Neural crest cell (in vitro differentiated cells): ENCODE results near the gene MVK. TPM values are rescaled to one million over a fixed set of nuclear protein-coding genes. Genes with fewer than 3 reads are reported as not detected.

Experiments
- DNase-seq: peaks from one replicate; pipeline ENCODE4 v3.0.0; 2021; ENCODE audit warnings: low read depth, mixed read lengths, low spot score
- H3K27ac Mint-ChIP-seq: one replicate; pipeline ENCODE4 v1.8.0; 2021; ENCODE audit warnings: mild to moderate bottlenecking, mixed read lengths; ENCODE audit not compliant: unreplicated experiment
- H3K27me3 Mint-ChIP-seq: 2 replicates; pipeline ENCODE4 v1.8.0; 2021; ENCODE audit warnings: low read depth, mild to moderate bottlenecking, mixed read lengths
- H3K36me3 Mint-ChIP-seq: 2 replicates; pipeline ENCODE4 v1.8.0; 2021; ENCODE audit warnings: low read depth, mild to moderate bottlenecking, mixed read lengths
- H3K4me1 Mint-ChIP-seq: 2 replicates; pipeline ENCODE4 v1.8.0; 2021; ENCODE audit warnings: mixed read lengths
- H3K4me3 Mint-ChIP-seq: one replicate; pipeline ENCODE4 v1.8.0; 2021; ENCODE audit warnings: mild to moderate bottlenecking, mixed read lengths
- H3K9me3 Mint-ChIP-seq: 2 replicates; pipeline ENCODE4 v1.8.0; 2021; ENCODE audit warnings: mixed read lengths
- CTCF ChIP-seq: fragments of 200-600 bp; sonication (generic); conservative IDR thresholded peaks from 2 replicates; pipeline ENCODE4 v1.5.0; 2021; ENCODE audit warnings: antibody characterized with exemption, mild to moderate bottlenecking
- total RNA-seq: library from RNA; stranded (reverse); gene quantifications from 2 replicates; pipeline ENCODE4 v1.2.1, GENCODE V29; 2021

The MVK gene
- total RNA-seq, 1 donor from 2014 or later, result 59.3 TPM

DNA sequence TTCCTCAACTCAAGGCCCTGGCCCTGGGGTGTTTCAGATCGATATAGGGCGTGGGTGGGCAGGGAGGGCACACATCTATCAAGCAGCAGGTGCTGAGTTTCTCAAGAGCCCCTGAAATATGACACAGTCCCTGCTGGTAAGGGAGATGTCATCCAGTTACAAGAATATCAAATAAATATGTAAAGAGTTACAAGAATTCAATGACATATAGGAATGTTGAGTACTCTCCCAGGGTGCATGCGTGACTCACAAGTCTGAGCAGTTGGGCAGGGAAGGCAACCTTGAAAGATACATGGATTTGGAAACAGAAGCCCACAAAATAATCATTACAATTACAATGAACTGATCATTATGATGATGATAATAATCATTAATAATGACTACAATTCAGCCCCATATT is 35.2 kb downstream of the MVK start:
- no peak overlapping the region for H3K4me3 Mint-ChIP-seq
- TF ChIP-seq CTCF, result no peak
- H3K4me1 Mint-ChIP-seq, result peaks cover 38% of the 10 kb centered on the region
- no peaks in the 10 kb centered on the region for H3K9me3 Mint-ChIP-seq
- H3K27me3 Mint-ChIP-seq, result peaks cover 7% of the 10 kb centered on the region
- no peak for DNase-seq
- H3K36me3 Mint-ChIP-seq, result no peaks in the 10 kb centered on the region
- H3K27ac Mint-ChIP-seq, result peak overlapping the region; percentile 67

DNA sequence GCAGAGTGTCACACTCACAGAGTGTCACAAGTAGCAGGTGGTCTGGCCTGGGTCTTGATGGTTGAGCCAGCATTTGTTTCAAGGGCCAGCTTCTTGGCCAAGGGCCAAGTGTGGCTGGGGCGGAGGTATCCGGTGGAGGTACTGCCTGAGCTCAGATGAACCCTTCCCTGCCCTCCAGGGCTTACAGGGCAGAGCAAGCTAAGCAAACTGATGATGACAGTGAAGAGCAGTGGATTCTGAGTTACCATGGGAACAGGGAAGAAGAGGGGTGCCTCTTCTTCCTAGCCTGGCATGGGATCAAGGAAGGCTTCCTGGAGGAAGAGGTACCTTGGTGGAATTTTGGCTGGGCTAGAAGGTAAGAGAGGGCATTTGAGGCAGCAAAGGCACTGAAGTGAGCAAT is 35.7 kb downstream of the MVK start:
- H3K4me3 Mint-ChIP-seq, result no peak overlapping the region
- H3K27me3 Mint-ChIP-seq, result peaks cover 7% of the 10 kb centered on the region
- H3K27ac Mint-ChIP-seq, result no peak overlapping the region
- no peak for DNase-seq
- no peaks in the 10 kb centered on the region for H3K9me3 Mint-ChIP-seq
- H3K36me3 Mint-ChIP-seq, result no peaks in the 10 kb centered on the region
- no peak for TF ChIP-seq CTCF
- H3K4me1 Mint-ChIP-seq, result peaks cover 37% of the 10 kb centered on the region

DNA sequence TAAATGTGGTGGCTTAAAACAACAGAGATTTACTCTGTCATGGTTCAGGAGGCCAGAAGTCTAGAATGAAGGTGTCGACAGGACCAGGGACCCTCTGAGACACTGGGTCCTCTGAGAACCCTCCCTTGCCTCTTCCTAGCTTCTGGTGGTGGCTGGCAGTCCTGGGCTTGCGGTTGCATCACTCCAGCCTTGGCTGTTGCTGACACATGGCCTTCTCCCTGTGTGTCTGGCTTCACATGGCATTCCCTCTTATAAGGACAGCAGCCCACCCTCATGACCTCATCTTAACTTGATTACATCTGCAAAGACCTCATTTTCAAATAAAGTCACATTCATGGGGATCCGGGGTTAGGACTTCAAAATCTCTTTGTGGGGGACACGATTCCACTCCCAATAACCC is 36.9 kb downstream of the MVK start:
- Mint-ChIP-seq H3K27ac (no peak overlapping the region), H3K27me3 (peaks cover 5% of the 10 kb centered on the region), H3K4me1 (peaks cover 30% of the 10 kb centered on the region), H3K36me3 (no peaks in the 10 kb centered on the region), H3K9me3 (no peaks in the 10 kb centered on the region), H3K4me3 (no peak overlapping the region)
- DNase-seq, result no peak
- no peak for TF ChIP-seq CTCF

GRCh38 chr12:109611223-109611622 is 37.6 kb downstream of the MVK start:
- Mint-ChIP-seq H3K27me3 (peaks cover 11% of the 10 kb centered on the region), H3K36me3 (no peaks in the 10 kb centered on the region), H3K9me3 (no peaks in the 10 kb centered on the region), H3K4me3 (no peak overlapping the region), H3K4me1 (peaks cover 27% of the 10 kb centered on the region), H3K27ac (no peak overlapping the region)
- DNase-seq, result no peak
- no peak for TF ChIP-seq CTCF

- H3K9me3 Mint-ChIP-seq, result no peaks in the 10 kb centered on the region
- H3K27ac Mint-ChIP-seq, result no peak overlapping the region
- no peak for TF ChIP-seq CTCF
- DNase-seq, result no peak
- no peak overlapping the region for H3K4me3 Mint-ChIP-seq
- no peaks in the 10 kb centered on the region for H3K36me3 Mint-ChIP-seq
- H3K4me1 Mint-ChIP-seq, result peaks cover 19% of the 10 kb centered on the region
- peaks cover 18% of the 10 kb centered on the region for H3K27me3 Mint-ChIP-seq
Measured at GRCh38 chr12:109612003-109612402, 38.4 kb downstream of the MVK start.

DNA sequence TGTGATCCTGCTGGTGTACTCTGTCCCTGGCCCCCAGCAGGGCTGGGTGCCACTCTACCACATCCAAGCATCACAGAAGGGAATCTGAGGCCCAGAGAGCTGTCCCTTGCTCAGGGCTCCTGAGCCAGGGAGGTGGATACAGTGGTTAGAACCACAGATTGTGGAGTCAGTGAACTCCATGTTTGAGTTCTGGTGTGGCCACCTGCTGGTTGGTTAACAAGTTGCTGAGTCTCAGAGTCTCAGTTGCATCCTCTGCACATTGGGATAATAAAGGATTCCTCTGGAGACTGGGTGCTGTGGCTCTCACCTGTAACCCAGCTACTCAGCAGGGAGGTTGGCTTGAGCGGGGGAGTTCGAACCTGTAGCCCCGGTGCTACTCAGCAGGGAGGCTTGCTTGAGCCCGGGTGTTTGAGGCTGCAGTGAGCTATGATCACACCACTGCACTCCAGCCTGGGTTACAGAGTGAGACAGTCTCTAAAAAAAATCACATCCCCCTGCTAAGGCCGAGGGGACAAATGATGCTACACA is 39.4 kb downstream of the MVK start:
- no peak for DNase-seq
- H3K9me3 Mint-ChIP-seq, result no peaks in the 10 kb centered on the region
- peaks cover 18% of the 10 kb centered on the region for H3K27me3 Mint-ChIP-seq
- no peak overlapping the region for H3K4me3 Mint-ChIP-seq
- H3K4me1 Mint-ChIP-seq, result peaks cover 9% of the 10 kb centered on the region
- no peaks in the 10 kb centered on the region for H3K36me3 Mint-ChIP-seq
- H3K27ac Mint-ChIP-seq, result no peak overlapping the region
- peak; percentile 45 for TF ChIP-seq CTCF
